ENCODE data around the gene NCOA7.
"Not testable (repeated sequence)": the region's sequence is repeated elsewhere in the genome, so short reads cannot be mapped to it uniquely, and the experiment has no call there.

The NCOA7 gene

DNA sequence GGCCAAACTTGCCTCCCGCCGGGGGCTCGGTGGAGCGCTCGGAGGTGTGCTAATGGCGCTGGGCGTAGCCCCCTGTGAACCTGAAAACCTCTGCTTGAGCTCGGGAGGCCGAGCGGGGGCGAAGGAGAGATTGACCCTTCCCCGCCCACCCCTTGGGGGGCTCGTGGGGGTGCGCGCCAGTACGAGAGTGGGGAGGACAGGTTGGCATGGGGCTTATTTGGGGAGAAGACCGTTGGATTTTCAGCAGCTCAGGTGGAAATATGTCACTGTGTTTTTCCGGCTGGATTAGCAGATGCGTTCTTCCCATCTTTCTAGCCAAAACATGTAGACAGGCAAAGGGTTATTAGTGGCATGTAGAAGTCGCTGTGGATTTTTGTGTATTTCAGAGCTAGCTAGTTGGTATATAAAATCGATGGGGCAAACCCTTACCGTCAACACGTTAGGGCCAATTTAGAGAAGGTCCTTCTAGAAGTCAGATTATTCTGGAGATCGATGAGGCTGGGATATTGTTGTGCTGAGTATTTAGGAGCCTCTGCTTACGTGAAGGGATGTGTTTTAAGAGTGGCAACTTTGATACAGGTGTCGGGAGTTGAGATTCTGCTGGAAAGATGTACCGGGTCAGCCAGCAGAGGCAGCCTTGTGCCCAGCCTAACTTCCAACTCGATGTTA, 525 bp downstream of the NCOA7 start:
- DNase-seq (ENCODE audit: low read depth, low spot score) = no peak

- DNase-seq (ENCODE audit: low read depth, low spot score) = no peak
These were observed 1.0 kb downstream of the NCOA7 start for GRCh38 chr6:125791820-125792165.

- DNase-seq (ENCODE audit: low read depth, low spot score) = no peak
These were observed 1.4 kb downstream of the NCOA7 start for GRCh38 chr6:125792172-125792571.

GRCh38 chr6:125792680-125793079, 1.9 kb downstream of the NCOA7 start:
- DNase-seq (ENCODE audit: low read depth, low spot score) = no peak

DNA sequence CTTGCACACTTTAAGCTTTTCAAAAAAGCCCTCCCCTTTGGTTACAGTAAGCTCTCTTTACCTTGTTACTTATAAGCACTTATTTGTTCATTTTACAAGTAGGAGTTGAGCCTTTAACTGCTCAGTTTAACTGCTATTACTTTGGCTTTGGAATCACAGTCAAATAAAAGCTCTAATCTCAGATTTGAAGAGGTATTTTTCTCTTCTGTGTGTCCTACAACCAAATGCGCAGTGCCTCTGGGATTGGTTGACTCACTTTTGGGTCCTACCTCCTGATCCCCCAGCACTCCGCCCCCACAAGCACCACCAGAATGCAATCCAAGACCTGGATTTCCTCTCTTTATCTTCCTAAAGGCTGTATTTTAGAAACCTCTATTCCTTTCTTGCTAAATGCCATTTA, 2.5 kb downstream of the NCOA7 start:
- no peak for DNase-seq (ENCODE audit: low read depth, low spot score)

GRCh38 chr6:125793863-125794262, 3.1 kb downstream of the NCOA7 start:
- DNase-seq (ENCODE audit: low read depth, low spot score) = no peak

DNA sequence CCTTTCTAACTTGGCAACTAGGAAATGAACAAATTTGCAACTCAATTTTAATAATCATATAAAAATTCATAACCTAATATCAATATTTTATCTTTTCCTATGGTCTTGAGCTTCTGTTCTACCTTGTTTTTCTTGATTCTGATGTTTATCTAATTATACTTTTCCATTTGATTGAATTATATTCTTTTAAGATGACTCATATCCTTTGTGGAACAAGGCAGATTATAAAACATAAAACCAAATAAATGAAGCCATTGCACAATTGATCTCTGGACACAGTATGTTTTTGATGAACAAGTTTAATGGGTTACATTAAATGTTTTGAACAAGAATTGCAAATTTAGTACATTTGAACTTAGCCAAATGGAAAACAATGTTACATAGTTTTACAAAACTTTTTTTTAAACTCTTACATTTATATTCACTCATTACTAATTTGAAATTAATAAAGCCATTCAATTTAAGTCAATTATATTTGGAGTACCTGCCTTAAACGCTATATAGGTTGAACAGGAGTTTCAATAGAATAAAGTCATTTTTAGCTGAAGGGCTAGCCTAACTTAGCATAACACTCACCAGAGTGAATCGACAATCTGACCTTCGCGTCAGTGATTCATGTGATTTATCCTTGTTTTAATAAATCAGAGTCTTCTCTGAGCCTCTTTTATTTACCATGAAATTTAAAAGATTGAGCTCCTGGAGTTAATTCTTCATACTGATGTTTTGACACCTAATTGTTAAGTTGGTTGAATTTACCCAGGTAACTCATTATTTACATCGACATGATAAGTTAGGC, 3.8 kb downstream of the NCOA7 start:
- no peak for DNase-seq (ENCODE audit: low read depth, low spot score)

GRCh38 chr6:125795301-125795700, 4.5 kb downstream of the NCOA7 start:
- DNase-seq (ENCODE audit: low read depth, low spot score) = no peak

GRCh38 chr6:125797120-125797885, 6.5 kb downstream of the NCOA7 start:
- no peak for DNase-seq (ENCODE audit: low read depth, low spot score)

DNA sequence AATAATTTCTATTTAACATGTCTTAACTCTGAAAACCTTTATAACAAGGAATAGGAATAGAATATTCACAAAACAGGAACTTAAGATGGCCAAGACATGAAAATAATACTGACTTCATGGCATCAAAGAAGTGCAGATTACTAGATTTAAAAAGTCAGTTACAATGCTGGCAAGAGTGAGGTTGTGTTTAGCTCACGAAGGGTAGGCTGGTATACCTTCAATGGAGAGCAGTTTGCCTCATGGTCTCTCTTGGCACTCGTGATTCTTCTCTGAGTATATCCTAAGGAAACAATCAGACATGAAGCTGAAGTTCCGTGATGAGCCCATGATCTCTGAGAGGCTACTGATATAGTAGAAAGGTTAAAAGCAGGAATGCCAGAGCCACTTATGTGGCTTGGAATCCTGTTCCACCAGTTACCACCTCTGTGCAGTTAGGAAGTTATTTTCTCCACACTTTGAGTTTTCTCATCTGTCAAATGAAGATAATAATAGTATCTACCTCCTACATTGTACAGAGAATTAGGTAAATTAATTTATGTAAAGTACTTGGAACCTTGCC, 7.2 kb downstream of the NCOA7 start:
- DNase-seq (ENCODE audit: low read depth, low spot score) = no peak

- DNase-seq (ENCODE audit: low read depth, low spot score) = no peak
These were observed 8.2 kb downstream of the NCOA7 start for GRCh38 chr6:125798734-125799508.

DNA sequence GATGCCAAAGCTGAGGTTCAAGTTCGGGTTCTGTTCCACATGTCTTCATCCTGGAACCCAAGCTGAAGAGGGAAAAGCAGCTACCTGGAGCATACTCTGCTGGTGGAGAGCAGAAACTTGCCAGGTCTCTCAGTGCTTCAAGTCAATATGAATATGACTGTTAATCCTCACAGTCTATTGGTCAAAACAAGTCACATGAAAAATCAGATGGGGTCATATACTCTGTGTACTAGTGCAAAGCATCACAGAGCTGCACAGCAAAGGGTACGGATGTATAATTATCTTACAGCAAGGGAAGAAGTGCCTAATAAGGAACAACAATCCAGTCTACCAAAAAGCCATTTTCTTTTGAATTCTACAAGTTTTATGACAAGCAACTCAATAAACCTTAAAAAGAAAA, 11.6 kb downstream of the NCOA7 start:
- no peak for DNase-seq (ENCODE audit: low read depth, low spot score)

- no peak for DNase-seq (ENCODE audit: low read depth, low spot score)
These were observed 12.2 kb downstream of the NCOA7 start for GRCh38 chr6:125802943-125803377.

- no peak for DNase-seq (ENCODE audit: low read depth, low spot score)
These were observed 13.5 kb downstream of the NCOA7 start for GRCh38 chr6:125804264-125804663.

DNA sequence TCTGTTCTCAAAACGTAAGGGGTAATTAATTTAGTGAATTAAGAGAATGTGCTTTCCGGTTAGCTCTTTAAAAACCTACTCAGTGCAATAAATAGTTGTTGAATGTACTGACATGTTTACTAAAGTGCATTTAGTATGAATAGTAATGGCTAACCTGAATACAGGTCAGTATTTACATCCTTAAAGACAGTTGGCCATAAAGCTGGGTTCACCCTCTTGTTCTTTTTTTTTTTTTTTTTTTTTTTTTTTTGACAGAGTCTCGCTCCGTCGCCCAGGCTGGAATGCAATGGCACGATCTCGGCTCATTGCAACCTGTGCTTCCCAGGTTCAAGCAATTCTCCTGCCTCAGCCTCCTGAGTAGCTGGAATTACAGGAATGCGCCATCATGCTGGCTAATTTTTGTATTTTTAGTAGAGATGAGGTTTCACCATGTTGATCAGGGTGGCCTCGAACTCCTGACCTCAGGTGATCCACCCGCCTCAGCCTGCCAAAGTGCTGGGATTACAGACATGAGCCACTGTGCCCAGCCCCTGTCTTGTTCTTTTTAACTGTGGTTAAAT, 14.2 kb downstream of the NCOA7 start:
- not testable (repeated sequence) for DNase-seq (ENCODE audit: low read depth, low spot score)

- DNase-seq (ENCODE audit: low read depth, low spot score) = no peak
These were observed 16.1 kb downstream of the NCOA7 start for GRCh38 chr6:125806813-125807212.

DNA sequence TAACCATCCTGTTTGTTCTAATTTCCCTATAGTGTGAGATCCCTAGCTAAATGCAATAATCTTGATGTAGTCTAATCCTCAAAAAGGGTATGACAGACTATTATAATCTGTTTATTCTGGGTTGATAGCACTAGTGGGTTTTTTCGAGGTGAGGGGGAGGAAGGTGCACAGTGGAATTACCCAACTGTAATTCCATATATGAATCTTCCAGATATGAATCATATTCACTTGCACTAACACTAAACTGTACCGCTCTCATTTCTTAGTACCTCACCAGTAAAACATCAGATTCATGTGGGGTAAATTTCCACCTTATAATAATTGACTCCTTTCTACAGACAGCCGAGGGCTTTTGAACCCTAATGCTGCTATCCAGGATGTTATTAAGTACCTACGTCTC, 16.5 kb downstream of the NCOA7 start:
- DNase-seq (ENCODE audit: low read depth, low spot score) = no peak

DNA sequence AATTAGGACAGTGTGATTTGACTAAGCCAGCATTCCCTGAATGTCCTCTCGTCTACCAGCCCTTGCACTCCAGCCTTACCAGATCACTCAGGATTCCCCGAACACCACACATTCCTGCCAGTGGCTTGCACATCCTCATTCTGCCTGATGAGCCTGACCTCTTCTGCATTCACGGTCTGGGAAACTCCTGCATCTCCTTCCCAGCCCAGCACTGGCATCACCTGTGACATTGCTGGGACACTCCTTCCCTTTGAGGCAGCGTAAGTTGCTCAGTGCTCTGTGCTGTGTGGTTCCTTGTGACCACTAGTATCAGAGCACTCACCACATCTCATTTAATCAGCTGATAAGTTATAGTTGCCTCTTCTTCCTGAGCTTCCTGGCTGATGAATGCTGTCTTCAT, 17.3 kb downstream of the NCOA7 start:
- DNase-seq (ENCODE audit: low read depth, low spot score) = no peak

DNA sequence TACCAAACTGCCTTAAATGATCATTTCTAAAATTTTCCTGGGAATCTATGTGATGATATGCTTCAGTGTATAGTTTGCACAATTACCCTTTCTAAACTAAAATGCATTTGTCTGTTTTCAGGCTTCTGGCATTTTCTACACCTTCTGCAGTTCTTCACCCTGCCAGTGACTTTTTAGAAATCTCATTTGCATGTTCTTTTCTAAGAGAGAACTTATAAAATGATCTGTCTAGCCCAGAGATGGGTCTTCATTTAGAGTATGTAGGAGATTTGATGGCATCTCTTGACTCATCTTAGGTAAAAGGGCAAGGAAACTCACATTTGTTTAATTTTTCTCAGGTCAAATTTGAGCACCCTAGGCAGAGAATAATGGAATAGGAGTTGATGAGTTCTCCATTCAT, 17.8 kb downstream of the NCOA7 start:
- no peak for DNase-seq (ENCODE audit: low read depth, low spot score)

- no peak for DNase-seq (ENCODE audit: low read depth, low spot score)
These were observed 18.9 kb downstream of the NCOA7 start for GRCh38 chr6:125809570-125810170.

DNA sequence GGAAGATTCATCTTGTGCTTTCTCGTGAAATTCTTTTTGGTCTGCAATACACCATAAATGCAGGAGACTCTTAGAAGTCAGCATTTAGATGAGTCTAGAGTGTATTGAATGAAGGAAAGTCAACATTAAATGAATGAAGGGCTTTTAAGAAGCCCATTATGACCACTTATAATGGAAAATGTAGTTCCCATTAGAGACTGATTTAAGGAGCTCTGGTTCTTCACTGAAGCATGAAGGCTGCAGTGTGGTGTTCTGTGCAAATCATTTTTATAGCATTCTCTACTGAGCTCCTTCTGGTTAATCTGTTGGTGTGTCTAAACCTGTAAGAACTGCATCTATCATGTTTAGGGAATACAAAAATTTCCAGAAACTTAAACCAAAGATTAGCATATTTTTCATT, 19.7 kb downstream of the NCOA7 start:
- no peak for DNase-seq (ENCODE audit: low read depth, low spot score)
